Measurements from ENCODE around the gene HK1.

Gene HK1

DNA sequence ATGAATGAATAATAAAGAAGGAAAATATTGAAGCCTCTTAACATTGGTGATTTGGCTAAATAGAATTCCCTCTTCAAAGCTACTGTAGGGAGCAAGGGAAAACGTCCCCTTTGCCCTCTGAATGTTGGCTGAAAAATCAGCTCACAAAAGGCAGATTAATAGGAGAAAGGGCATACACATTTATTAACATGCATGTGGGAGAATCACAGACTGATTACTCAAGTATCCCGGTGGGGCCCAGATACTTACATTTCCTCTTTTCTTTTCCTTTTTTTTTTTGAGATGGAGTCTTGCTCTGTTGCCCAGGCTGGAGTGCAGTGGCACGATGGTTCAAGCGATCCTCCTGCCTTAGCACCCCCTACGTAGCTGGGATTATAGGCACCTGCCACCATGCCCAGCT lies 68.5 kb downstream of the HK1 start:
- DNase-seq (ENCODE audit: low read depth) = no peak

DNA sequence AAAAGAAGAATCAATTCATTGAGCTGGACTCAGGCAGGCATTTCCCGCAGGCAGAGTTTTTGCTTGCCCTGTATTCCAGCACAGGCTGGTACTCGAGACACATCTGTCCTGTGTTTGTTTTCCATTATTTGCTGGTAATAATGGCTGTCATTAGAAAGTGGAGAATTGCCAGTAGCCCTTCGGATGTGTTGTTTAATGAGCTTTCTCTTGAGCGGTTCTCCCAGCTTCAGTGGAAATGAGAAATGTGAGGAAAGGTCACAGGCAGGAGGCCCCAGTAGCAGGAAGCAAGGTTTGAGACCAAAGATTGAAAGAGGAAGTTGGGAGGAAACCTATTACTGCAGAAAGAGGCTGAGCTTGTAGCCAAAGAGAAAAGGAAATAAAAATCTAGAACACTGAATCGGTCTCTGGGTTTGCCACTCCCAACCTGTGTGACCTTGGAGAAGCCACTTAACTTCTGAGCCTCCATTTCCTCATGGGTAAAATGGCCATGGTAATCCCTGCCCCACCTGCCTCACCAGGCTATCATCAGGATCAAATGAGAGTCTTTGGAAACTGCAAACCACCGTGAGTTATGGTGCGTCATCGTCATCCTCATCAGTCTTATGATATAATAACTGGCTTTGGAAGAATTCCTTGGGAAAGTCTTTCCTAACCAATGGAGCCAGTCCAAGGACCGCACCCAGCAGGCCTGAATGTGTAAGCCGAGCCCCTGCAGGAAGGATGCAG lies 70.7 kb downstream of the HK1 start:
- DNase-seq (ENCODE audit: low read depth) = peak; percentile 96

DNA sequence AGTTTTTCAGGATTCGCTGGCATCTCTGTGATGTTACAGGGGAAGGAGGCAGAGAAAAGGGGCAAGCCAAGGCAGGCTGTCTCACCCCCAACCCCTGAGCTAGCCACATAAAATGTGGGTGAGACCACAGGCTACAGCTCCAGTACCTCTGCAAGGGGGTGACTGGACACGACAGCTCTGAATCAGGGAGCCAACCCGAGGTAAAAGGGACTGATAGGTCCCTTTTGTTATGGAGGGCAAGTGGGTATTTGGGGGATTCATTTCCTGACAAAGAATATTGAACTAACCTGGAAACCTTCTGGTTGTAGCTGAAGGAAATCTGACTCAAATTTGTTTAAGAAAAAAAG lies 71.2 kb downstream of the HK1 start:
- no peak for DNase-seq (ENCODE audit: low read depth)

DNA sequence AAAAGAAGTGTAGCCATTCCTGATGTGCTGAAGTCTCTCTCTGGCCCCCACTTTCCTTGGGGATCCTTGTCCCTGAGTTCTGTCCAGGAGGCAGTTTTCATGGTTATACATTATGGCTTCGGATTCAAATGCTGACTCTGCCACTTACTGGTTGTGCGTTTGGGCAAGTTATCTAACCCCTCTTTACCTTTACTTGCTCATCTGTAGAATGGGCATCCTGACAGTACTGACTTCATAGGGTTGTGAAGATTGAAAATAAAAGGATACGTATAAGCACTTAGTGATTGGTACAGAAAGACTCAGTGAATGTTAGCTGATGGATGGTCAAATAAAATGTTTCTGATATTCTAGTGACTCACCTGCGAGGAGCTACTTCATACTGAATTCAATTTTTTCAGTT lies 73.3 kb downstream of the HK1 start:
- DNase-seq (ENCODE audit: low read depth) = no peak

- DNase-seq (ENCODE audit: low read depth) = no peak
Observed at GRCh38 chr10:69352569-69353264, 74.4 kb downstream of the HK1 start.

DNA sequence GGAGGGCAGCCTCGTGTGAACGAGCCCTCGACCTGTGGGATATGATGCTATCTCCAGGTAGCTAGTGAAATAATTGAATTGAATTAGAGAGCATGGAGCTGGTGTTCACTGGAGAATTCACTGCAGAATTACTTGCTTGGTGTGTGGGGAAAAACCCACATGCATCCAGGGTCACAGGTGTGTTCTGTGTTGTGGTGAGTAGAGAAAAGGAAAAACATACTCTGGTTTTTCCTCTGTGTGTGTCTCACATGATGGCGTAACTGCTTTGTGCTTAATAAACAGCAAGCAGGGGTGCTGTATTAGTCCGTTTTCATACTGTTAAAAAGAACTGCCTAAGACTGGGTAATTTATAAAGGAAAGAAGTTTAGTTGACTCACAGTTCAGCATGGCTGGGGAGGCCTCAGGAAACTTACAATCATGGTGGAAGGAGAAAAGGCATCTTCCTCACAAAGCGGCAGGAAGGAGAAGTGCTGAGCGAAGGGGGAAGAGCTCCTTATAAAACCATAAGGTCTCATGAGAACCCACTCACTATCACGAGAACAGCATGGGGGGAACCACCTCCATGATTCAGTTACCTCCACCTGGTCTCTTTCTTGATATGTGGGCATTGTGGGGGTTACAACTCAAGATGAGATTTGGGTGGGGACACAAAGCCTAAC lies 75.8 kb downstream of the HK1 start:
- no peak for DNase-seq (ENCODE audit: low read depth)

DNA sequence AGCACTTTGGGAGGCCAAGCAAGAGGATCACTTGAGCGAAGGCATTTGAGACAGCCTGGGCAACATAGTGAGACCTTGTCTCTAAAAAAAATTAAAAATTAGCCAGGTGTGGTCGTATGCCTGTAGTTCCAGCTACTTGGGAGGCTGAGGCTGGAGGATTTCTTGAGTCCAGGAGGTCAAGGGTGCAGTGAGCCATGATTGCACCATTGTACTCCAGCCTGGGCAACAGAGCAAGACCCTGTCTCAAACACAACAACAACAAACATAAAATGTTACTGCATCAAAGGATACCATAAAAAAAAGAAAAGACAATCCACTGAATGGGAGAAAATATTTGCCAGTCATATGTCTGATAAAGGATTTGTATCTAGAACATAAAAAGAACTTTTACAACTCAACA lies 77.9 kb downstream of the HK1 start:
- DNase-seq (ENCODE audit: low read depth) = no peak

- no peak for DNase-seq (ENCODE audit: low read depth)
Observed at GRCh38 chr10:69358148-69358795, 80.0 kb downstream of the HK1 start.

- DNase-seq (ENCODE audit: low read depth) = no peak
Observed at GRCh38 chr10:69359148-69359547, 80.9 kb downstream of the HK1 start.

DNA sequence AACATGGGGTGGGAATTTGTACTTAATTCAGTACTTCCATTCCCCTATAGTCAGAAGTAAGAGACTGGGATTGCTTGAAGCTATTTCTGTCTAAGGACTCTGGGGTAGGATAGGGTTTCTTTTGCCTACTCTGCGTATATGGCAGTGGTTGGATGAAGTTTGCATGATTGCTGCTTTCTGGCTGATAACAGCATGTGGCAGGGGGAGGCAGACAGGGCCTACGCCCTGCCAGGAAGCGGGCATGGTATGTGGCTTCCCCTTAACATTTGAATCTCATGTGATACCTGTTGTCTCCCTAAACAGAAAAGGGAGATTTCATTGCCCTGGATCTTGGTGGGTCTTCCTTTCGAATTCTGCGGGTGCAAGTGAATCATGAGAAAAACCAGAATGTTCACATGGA lies 81.3 kb downstream of the HK1 start:
- DNase-seq (ENCODE audit: low read depth) = no peak

GRCh38 chr10:69360485-69361302 lies 82.4 kb downstream of the HK1 start:
- DNase-seq (ENCODE audit: low read depth) = peak; percentile 87

DNA sequence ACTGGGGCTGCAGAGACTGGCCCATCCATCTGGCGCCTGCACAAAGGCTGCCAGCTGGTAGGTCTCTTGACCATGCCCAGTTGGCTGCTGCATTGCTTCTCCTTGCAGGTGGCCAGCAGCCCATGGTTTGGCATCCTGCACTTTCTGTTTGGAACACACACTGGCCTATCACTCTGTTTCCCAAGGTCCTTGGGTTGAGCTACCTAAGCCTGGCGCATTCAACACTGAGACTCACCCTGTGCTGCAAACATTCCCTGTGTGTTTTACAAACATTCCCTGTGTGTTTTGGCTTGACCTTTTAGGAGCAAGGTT lies 83.0 kb downstream of the HK1 start:
- no peak for DNase-seq (ENCODE audit: low read depth)

DNA sequence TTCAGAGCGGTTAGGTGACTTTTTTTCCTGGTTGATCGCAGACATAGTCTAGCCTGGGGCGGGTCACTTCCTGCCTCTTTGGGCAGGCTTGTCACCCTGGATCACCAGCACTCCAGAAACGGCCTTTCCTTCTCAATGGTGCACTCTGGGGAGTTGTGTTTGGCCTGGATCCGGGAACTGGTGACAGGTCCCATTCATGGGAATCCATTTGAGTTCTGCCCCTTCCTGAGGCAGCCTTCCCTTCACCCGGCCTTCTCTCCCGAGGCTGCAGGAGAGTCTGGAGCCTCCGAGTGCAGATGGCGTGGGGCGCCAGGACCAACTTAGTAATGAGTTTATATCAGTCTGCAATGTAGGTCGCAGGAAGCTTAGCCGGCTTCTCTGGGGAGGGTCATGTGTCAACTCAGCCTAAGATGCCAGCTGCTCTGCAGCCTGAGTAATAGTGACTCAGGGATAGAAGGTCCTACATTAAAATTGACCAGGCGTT lies 84.2 kb downstream of the HK1 start:
- DNase-seq (ENCODE audit: low read depth) = peak; percentile 79

DNA sequence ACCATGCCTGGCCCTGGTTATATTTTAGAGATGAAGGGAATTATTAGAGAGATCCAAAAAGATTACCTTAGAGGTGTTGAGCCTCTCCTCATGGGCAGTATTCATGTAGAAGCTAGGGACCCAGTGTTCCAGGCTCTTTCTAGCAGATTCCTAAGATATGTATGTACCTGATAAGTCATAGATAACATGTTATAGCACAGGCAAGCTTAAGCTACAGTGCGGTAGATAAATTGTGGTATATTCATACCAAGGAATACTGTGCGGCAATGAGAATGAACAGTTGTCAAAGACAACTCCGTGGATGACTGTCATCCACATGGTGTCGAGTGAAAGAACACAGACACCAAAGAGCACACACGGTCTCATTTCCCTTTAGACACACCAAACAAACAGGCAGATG lies 85.4 kb downstream of the HK1 start:
- DNase-seq (ENCODE audit: low read depth) = no peak

GRCh38 chr10:69364232-69364940 lies 86.1 kb downstream of the HK1 start:
- DNase-seq (ENCODE audit: low read depth) = no peak

- no peak for DNase-seq (ENCODE audit: low read depth)
Observed at GRCh38 chr10:69366738-69367137, 88.4 kb downstream of the HK1 start.

DNA sequence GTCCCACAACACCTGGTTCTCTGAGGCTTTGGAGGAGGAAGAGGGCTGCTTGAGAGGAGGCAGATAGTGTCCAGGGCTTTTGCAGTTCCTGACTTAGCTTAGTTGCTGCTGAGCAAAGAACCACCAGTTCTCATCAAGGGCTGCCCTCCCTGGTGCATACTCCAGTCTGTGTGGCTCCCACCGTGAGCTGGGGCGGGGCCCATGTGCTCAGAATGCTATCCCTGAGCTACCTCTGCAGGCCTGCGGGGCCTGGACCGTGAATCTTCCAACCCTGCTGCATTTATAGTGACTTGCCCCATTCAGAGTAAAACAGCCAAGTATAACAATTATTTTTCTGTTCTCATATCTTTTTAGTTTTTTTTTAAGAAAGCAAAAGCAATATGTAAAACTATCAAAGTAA lies 89.2 kb downstream of the HK1 start:
- no peak for DNase-seq (ENCODE audit: low read depth)

GRCh38 chr10:69372126-69372980 lies 94.1 kb downstream of the HK1 start:
- no peak for DNase-seq (ENCODE audit: low read depth)

DNA sequence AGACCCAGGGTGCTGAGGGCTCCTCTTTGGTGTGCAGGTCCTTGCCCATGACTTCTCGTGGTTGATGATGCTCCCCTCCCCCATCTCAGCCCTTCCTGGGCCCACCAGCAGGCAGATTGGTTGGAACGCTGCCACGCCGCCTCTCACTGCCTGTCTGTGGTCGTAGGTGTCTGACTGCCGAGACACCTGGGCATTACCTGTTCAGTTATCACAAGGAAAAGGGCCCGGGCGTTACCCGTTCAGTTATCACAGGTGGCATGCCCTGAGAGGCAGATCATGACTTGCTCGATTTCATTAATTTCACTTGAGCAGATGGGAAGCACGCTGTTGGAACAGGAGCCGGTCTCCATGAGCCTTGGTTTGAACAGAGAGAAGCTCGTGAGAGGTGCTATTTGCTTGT lies 95.9 kb downstream of the HK1 start:
- DNase-seq (ENCODE audit: low read depth) = no peak

DNA sequence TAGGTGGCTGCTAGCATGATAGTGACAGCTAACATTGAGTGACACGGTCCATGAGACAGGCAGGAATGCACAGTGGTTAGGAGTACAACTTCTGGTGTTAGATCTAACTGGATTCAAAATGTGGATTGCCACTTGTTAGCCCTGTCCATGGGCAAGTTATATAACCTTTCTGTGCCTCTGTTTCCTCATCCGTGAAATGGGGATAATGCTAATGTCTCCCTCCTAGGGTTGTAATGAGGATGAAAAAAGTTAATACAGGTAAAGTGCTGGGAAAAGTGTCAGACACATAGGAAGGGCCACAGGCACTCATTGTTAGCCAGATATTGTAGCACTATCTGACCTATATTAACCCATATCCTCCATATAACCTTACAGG lies 96.6 kb downstream of the HK1 start:
- DNase-seq (ENCODE audit: low read depth) = no peak

All from stromal cell of bone marrow (primary cell).